ENCODE results near the gene DNAJB13. TPM values are rescaled to one million over a fixed set of nuclear protein-coding genes. Genes with fewer than 3 reads are reported as not detected.

DNAJB13 gene
- total RNA-seq, 1 experiment from 2014 or later, result 0.24 TPM

DNA sequence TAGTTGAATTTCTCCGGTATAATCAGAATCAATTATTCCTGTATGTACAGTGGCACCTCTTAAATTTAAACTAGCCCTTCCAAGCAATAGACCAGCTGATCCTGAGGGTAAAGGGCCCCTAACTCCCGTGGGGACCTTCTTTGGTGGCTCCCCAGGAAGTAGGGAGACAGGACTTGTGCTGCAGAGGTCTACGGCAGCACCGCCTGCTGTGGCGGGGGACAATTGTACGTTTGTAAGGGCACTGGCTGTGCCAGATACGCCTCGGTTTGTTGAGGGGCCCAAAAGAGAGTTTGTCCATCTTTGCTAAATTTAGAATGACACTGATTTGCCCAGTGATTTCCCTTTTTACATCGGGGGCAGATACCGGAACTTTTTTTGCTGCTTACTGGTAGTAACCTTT, 5.9 kb upstream of the DNAJB13 start:
- ChIA-PET CTCF (interaction anchor here (3.1 kb wide), 1 partner anchor 14 kb away, joined by 8 read pairs; no protein-coding TSS in a partner anchor), POLR2A (no interaction called here)
- ATAC-seq (no peak), DNase-seq (ENCODE audit: low spot score) (no peak)
- H3K27ac Mint-ChIP-seq, result no peak overlapping the region
- no peaks in the 10 kb centered on the region for H3K4me1 Mint-ChIP-seq
- peaks cover 44% of the 10 kb centered on the region for H3K9me3 Mint-ChIP-seq
- peaks cover 3% of the 10 kb centered on the region; the same call in 1 of the 2 replicates for H3K27me3 Mint-ChIP-seq (ENCODE audit: low read depth)
- H3K36me3 Mint-ChIP-seq, result peaks cover 12% of the 10 kb centered on the region
- TF ChIP-seq, protein P1, sequence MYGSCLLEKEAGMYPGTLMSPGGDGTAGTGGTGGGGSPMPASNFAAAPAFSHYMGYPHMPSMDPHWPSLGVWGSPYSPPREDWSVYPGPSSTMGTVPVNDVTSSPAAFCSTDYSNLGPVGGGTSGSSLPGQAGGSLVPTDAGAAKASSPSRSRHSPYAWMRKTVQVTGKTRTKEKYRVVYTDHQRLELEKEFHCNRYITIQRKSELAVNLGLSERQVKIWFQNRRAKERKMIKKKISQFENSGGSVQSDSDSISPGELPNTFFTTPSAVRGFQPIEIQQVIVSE (CRISPR knock-in tag; IDR thresholded peaks at IDR 0.05; ENCODE audit: borderline replicate concordance), result no peak
- TF ChIP-seq, protein P2, sequence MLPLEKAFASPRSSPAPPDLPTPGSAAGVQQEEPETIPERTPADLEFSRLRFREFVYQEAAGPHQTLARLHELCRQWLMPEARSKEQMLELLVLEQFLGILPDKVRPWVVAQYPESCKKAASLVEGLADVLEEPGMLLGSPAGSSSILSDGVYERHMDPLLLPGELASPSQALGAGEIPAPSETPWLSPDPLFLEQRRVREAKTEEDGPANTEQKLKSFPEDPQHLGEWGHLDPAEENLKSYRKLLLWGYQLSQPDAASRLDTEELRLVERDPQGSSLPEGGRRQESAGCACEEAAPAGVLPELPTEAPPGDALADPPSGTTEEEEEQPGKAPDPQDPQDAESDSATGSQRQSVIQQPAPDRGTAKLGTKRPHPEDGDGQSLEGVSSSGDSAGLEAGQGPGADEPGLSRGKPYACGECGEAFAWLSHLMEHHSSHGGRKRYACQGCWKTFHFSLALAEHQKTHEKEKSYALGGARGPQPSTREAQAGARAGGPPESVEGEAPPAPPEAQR (CRISPR knock-in tag; IDR thresholded peaks at IDR 0.05), result no peak
- TF ChIP-seq PRRX2 (CRISPR knock-in tag; IDR thresholded peaks at IDR 0.05), result no peak
- no peak overlapping the region for H3K4me3 Mint-ChIP-seq

DNA sequence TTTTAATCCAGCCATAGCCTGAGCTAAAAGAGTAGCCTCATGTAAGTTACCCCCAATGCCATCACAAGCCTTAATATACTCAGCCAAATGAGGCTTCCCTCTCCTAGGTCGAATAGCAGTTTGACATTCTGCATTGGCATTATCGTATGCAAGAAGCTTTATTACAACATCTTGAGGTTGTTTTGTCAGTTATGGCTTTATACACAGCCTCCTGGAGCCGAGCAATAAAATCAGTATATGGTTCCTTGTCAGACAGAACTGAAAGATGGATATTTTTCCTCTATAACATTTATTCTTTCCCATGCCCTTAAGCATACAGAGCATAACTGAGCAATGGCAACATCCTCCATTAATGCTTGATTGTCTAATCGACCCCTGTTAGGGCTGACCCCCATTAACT, 5.4 kb upstream of the DNAJB13 start:
- TF ChIP-seq, protein P3, sequence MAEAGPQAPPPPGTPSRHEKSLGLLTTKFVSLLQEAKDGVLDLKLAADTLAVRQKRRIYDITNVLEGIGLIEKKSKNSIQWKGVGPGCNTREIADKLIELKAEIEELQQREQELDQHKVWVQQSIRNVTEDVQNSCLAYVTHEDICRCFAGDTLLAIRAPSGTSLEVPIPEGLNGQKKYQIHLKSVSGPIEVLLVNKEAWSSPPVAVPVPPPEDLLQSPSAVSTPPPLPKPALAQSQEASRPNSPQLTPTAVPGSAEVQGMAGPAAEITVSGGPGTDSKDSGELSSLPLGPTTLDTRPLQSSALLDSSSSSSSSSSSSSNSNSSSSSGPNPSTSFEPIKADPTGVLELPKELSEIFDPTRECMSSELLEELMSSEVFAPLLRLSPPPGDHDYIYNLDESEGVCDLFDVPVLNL (CRISPR knock-in tag; IDR thresholded peaks at IDR 0.05; ENCODE audit: borderline replicate concordance, low read depth), result no peak
- TF ChIP-seq ETV6 (CRISPR knock-in tag; IDR thresholded peaks at IDR 0.05), result no peak
- TF ChIP-seq, protein P4, sequence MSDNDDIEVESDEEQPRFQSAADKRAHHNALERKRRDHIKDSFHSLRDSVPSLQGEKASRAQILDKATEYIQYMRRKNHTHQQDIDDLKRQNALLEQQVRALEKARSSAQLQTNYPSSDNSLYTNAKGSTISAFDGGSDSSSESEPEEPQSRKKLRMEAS (CRISPR knock-in tag; IDR thresholded peaks at IDR 0.05), result no peak
- TF ChIP-seq, protein P5, sequence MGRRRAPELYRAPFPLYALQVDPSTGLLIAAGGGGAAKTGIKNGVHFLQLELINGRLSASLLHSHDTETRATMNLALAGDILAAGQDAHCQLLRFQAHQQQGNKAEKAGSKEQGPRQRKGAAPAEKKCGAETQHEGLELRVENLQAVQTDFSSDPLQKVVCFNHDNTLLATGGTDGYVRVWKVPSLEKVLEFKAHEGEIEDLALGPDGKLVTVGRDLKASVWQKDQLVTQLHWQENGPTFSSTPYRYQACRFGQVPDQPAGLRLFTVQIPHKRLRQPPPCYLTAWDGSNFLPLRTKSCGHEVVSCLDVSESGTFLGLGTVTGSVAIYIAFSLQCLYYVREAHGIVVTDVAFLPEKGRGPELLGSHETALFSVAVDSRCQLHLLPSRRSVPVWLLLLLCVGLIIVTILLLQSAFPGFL (CRISPR knock-in tag; IDR thresholded peaks at IDR 0.05; ENCODE audit: borderline replicate concordance), result no peak
- TF ChIP-seq, protein P6, sequence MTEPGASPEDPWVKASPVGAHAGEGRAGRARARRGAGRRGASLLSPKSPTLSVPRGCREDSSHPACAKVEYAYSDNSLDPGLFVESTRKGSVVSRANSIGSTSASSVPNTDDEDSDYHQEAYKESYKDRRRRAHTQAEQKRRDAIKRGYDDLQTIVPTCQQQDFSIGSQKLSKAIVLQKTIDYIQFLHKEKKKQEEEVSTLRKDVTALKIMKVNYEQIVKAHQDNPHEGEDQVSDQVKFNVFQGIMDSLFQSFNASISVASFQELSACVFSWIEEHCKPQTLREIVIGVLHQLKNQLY (CRISPR knock-in tag; IDR thresholded peaks at IDR 0.05), result no peak
- TF ChIP-seq ZNF219 (CRISPR knock-in tag; IDR thresholded peaks at IDR 0.05; ENCODE audit: borderline replicate concordance), result no peak
- TF ChIP-seq, protein P7, sequence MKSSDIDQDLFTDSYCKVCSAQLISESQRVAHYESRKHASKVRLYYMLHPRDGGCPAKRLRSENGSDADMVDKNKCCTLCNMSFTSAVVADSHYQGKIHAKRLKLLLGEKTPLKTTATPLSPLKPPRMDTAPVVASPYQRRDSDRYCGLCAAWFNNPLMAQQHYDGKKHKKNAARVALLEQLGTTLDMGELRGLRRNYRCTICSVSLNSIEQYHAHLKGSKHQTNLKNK (CRISPR knock-in tag; IDR thresholded peaks at IDR 0.05), result no peak
- no peak for TF ChIP-seq MYBL2 (CRISPR knock-in tag; IDR thresholded peaks at IDR 0.05)
- TF ChIP-seq, protein P8, sequence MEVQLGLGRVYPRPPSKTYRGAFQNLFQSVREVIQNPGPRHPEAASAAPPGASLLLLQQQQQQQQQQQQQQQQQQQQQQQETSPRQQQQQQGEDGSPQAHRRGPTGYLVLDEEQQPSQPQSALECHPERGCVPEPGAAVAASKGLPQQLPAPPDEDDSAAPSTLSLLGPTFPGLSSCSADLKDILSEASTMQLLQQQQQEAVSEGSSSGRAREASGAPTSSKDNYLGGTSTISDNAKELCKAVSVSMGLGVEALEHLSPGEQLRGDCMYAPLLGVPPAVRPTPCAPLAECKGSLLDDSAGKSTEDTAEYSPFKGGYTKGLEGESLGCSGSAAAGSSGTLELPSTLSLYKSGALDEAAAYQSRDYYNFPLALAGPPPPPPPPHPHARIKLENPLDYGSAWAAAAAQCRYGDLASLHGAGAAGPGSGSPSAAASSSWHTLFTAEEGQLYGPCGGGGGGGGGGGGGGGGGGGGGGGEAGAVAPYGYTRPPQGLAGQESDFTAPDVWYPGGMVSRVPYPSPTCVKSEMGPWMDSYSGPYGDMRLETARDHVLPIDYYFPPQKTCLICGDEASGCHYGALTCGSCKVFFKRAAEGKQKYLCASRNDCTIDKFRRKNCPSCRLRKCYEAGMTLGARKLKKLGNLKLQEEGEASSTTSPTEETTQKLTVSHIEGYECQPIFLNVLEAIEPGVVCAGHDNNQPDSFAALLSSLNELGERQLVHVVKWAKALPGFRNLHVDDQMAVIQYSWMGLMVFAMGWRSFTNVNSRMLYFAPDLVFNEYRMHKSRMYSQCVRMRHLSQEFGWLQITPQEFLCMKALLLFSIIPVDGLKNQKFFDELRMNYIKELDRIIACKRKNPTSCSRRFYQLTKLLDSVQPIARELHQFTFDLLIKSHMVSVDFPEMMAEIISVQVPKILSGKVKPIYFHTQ (CRISPR knock-in tag; IDR thresholded peaks at IDR 0.05), result no peak
- no peak for TF ChIP-seq TEAD1 (CRISPR knock-in tag; IDR thresholded peaks at IDR 0.05)
- TF ChIP-seq KAT7 (CRISPR knock-in tag; IDR thresholded peaks at IDR 0.05; ENCODE audit: borderline replicate concordance), result no peak
- TF ChIP-seq, protein P9, sequence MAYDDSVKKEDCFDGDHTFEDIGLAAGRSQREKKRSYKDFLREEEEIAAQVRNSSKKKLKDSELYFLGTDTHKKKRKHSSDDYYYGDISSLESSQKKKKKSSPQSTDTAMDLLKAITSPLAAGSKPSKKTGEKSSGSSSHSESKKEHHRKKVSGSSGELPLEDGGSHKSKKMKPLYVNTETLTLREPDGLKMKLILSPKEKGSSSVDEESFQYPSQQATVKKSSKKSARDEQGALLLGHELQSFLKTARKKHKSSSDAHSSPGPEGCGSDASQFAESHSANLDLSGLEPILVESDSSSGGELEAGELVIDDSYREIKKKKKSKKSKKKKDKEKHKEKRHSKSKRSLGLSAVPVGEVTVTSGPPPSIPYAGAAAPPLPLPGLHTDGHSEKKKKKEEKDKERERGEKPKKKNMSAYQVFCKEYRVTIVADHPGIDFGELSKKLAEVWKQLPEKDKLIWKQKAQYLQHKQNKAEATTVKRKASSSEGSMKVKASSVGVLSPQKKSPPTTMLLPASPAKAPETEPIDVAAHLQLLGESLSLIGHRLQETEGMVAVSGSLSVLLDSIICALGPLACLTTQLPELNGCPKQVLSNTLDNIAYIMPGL (CRISPR knock-in tag; IDR thresholded peaks at IDR 0.05), result no peak
- TF ChIP-seq, protein P10, sequence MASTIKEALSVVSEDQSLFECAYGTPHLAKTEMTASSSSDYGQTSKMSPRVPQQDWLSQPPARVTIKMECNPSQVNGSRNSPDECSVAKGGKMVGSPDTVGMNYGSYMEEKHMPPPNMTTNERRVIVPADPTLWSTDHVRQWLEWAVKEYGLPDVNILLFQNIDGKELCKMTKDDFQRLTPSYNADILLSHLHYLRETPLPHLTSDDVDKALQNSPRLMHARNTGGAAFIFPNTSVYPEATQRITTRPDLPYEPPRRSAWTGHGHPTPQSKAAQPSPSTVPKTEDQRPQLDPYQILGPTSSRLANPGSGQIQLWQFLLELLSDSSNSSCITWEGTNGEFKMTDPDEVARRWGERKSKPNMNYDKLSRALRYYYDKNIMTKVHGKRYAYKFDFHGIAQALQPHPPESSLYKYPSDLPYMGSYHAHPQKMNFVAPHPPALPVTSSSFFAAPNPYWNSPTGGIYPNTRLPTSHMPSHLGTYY (CRISPR knock-in tag; IDR thresholded peaks at IDR 0.05), result no peak
- TF ChIP-seq SOX15 (CRISPR knock-in tag; IDR thresholded peaks at IDR 0.05), result no peak
- Mint-ChIP-seq H3K4me1 (no peaks in the 10 kb centered on the region), H3K9me3 (peaks cover 39% of the 10 kb centered on the region)

More for the DNA sequence above, 5.4 kb upstream of the DNAJB13 start:
- POLR2A ChIA-PET, result no interaction called here
- Mint-ChIP-seq H3K4me3 (no peak overlapping the region), H3K27me3 (ENCODE audit: low read depth) (peaks cover 3% of the 10 kb centered on the region; the same call in 1 of the 2 replicates), H3K27ac (no peak overlapping the region), H3K36me3 (peaks cover 12% of the 10 kb centered on the region)
- CTCF ChIA-PET, result interaction anchor here (3.1 kb wide), 1 partner anchor 14 kb away, joined by 8 read pairs; no protein-coding TSS in a partner anchor
- ATAC-seq (no peak), DNase-seq (ENCODE audit: low spot score) (no peak)

All from WTC11 (cell line).